Fibroblast of the aortic adventitia (primary cell): ENCODE results near the gene PDE1A. TPM values are rescaled to one million over a fixed set of nuclear protein-coding genes. Genes with fewer than 3 reads are reported as not detected.

Experiments used
- DNase-seq: peaks from one replicate; pipeline ENCODE4 v3.0.0-alpha.2; 2010; ENCODE audit warnings: low read depth
- H3K4me3 ChIP-seq: 2 replicates; pipeline ENCODE4 v1.5.1; 2011; ENCODE audit warnings: low read depth, mild to moderate bottlenecking, control low read depth, low read length, moderate library complexity
- CTCF ChIP-seq: IDR thresholded peaks from 2 replicates; pipeline ENCODE4 v1.5.1; 2011; ENCODE audit warnings: mild to moderate bottlenecking, low read length, control low read depth, inconsistent platforms; ENCODE audit not compliant: insufficient read depth
- total RNA-seq: library from RNA; depleted of rRNA; stranded (reverse); fragments of >200 nt; gene quantifications from 2 replicates; pipeline ENCODE4 v1.2.3, GENCODE V29; 2012; ENCODE audit warnings: low replicate concordance

PDE1A gene
- total RNA-seq, 1 donor, result 18.7 TPM

- no peak for TF ChIP-seq CTCF
- no peak for DNase-seq
Measured at GRCh38 chr2:182163878-182164277, 263.0 kb downstream of the PDE1A start.

GRCh38 chr2:182148344-182148743 lies 278.5 kb downstream of the PDE1A start:
- H3K4me3 ChIP-seq, result no peak overlapping the region
- peak; percentile 36 for DNase-seq
- TF ChIP-seq CTCF, result no peak

More at GRCh38 chr2:182163878-182164277, 263.0 kb downstream of the PDE1A start:
- no peak overlapping the region for H3K4me3 ChIP-seq

- DNase-seq, result peak; percentile 19
- H3K4me3 ChIP-seq, result no peak overlapping the region
Measured at GRCh38 chr2:182144776-182145165, 282.1 kb downstream of the PDE1A start.

GRCh38 chr2:182144041-182144775 lies 282.6 kb downstream of the PDE1A start:
- H3K4me3 ChIP-seq, result no peak overlapping the region
- DNase-seq, result no peak
- TF ChIP-seq CTCF, result no peak

More at GRCh38 chr2:182144776-182145165, 282.1 kb downstream of the PDE1A start:
- no peak for TF ChIP-seq CTCF

- no peak for TF ChIP-seq CTCF
- H3K4me3 ChIP-seq, result no peak overlapping the region
- DNase-seq, result peak; percentile 21
Measured at GRCh38 chr2:182142062-182142461, 284.8 kb downstream of the PDE1A start.

- TF ChIP-seq CTCF, result no peak
- DNase-seq, result no peak
- H3K4me3 ChIP-seq, result no peak overlapping the region
Measured at GRCh38 chr2:182134201-182134600, 292.6 kb downstream of the PDE1A start.
